HG03575 (cell line): ENCODE results near the gene KHDC4.

Experiments used
- ATAC-seq: cut with Tn5 transposase; IDR thresholded peaks from one replicate; pipeline ENCODE4 v1.9.1; 2021; ENCODE audit not compliant: unreplicated experiment, insufficient number of reproducible peaks, low FRiP score; ENCODE audit errors: extremely low read depth

KHDC4 gene

GRCh38 chr1:155970531-155971167, 36.4 kb upstream of the KHDC4 start:
- ATAC-seq: no peak

DNA sequence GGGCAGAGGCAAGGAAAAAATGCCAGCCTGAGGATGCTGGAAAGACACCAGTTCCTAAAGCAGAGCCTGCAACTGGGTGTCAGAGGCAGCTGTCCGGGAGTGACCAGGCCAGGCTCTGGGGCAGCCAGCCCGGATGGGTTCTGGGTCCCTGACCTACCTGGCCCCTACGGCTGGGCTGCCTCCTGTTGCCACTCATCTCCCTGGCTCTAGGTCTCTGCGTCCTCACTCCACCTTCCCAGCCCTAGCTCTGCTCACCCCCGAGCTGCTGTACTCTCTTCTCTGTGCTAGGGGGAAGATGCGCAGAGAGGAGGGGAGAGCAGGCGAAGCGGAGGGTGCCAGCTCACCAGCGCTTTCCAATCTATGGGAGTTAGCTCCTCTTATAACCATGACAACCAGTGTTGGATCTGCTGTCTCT, 35.2 kb upstream of the KHDC4 start:
- no peak for ATAC-seq

- no peak for ATAC-seq
These were observed 34.5 kb upstream of the KHDC4 start for GRCh38 chr1:155968670-155969069.

GRCh38 chr1:155968051-155968400, 33.8 kb upstream of the KHDC4 start:
- no peak for ATAC-seq

- no peak for ATAC-seq
These were observed 33.3 kb upstream of the KHDC4 start for GRCh38 chr1:155967341-155968050.

GRCh38 chr1:155966750-155967149, 32.5 kb upstream of the KHDC4 start:
- no peak for ATAC-seq

DNA sequence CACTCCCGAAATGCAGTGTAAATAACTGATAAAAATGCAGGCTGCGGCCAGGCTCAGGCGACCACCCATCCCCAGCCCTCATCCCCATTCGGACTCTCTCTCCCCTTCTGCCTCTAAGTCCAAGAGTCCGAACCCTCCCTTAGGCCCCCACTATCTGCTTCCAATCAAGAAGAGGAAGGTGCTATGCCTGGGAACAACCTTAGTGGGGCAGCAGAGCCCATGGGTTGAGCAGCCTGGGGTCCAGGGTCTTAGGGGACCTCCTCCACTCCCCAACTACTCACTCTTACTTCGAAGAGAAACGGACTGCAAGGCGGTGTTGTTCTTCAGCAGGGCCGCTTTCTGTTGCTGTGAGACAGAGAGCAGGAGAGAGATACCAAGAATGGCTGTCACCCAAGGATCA, 31.9 kb upstream of the KHDC4 start:
- ATAC-seq: no peak

DNA sequence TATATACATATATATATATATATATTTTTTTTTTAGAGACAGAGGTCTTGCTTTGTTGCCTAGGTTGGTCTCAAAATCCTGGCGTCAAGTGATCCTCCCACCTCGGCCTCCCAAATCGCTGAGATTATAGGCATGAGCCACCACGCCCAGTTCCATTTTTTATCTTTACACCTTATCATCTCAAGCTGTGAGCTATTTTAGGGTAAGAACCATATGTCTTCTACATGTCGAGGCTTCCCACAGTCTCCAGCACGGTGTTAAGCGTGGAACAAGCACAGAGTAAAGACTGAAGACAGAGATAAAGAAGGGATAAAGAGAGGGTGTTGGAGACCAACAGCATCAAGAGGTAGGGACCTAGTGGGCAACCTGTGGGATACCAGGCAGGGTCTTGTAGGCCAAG, 30.0 kb upstream of the KHDC4 start:
- no peak for ATAC-seq

DNA sequence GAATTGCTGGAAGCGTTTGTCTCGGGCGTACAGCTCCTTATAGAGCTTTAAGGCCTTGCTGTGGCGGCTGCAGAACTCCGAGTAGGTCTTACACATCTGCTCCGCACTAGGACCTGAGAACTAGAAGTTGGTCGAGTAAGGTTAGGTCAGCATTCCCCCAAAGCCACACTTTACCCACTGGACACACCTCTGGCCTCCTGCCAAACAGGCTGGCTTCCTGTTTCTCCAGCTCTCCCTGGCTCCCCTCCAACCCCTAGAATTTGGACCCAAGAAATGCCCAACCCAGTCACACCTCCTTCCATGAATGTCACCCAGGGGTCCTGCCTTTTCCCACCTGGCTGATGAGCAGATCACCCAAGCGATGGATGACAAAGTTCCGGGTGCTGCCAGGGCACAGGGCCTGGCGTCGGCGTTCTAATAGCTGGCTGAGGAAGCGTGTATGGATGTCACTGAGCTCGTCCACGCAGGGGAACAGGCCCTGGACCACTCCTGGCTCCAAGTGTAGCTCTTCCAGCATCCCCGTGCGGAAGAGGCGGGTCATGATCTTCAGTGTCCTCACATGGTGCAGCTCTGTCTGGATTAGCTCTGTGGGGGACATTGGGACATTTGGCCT, 28.5 kb upstream of the KHDC4 start:
- no peak for ATAC-seq

DNA sequence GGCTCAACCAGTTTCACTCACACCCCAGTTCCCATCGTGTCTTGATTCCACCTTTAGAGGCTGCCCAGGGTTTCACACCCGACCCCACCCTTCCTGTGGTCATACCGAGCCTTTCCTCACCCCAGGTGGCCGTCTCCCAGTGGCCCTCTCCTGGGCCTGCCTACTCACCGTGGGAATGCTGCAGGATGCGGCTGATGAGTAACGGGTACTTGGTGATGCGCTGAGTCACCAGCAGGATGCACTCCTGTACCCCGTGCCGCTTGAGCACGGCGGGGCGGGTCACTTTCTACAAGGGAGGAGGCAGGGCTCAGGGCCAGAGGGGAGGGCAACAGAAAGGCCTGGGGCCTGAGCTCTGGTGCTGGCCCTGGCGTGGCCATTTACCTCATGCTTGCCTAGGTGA, 27.7 kb upstream of the KHDC4 start:
- ATAC-seq: no peak

- ATAC-seq: no peak
These were observed 26.0 kb upstream of the KHDC4 start for GRCh38 chr1:155960081-155960745.

GRCh38 chr1:155957411-155957915, 23.2 kb upstream of the KHDC4 start:
- ATAC-seq: no peak

DNA sequence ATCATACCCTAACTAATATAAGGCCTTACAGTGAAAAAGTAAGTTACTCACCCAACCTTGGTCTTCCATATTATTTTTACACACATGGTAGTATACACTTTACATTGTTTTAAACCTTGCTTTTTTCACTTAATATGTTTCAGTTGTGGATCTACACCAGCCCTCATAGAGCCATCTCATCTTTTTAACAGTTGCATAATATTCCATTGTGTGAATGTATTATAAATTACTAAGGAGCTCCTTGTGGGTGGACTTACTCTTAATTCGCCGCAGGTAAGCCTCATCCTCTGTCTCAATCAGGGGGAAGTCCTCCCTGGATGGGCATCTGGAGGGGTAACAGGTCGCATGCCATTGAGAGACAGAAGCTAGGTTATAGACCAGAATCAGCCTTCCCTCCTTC, 20.4 kb upstream of the KHDC4 start:
- no peak for ATAC-seq

- no peak for ATAC-seq
These were observed 18.3 kb upstream of the KHDC4 start for GRCh38 chr1:155952505-155952890.

DNA sequence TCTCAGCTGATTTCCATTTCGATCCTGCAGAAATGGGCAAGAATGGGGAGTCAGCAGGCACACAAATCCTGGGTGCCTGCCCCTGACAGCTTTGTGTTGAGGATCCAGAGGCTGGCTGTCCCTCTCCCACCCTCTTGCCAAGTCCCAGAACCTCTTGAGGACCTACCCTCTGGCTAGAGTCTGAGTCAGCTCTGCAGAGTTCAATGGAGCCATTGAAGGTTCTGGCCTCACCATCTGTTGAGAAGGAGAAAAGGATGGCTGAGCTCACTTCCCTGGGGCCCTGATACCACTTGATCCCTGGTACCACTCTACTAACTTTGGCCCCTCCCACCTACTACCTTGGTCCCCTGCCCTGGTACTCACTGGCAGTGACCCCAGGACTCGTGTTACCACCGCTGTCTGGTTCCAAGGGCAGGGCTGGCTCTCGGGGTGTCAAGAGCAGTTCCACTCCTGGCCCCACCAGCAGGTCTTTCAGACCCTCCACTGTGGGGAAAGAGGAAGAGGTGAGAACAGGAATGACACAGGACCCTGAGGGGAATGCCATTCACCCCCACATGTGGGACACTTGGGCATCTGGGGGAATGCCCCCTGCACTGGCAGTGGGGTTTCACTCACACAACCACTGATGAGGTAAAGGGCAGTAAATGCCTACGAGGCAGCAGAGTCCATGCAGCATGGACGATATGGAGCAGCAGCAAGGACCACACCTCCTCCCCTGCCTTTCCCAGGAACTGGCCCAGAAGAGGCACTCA, 17.7 kb upstream of the KHDC4 start:
- no peak for ATAC-seq

DNA sequence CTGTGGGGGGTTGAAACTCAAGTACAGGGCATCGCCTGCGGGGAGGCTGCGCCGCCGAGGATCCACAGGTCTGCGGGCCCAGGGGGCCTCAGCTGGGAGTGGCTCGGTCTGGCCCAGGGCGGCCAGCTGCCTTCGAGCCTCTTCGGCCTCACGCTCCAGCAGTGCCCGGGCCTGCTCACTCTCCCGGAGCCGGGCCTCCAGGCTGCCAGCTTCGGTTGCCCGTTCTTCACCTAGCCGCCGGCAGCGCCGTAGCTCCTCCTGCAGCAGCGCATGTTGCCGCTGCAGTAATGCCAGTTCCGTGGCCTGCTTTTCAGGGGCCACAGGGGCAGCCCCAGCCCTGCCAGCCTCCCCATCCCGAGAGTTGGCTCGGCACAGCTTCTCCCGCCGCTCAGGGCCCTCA, 16.6 kb upstream of the KHDC4 start:
- ATAC-seq: no peak

DNA sequence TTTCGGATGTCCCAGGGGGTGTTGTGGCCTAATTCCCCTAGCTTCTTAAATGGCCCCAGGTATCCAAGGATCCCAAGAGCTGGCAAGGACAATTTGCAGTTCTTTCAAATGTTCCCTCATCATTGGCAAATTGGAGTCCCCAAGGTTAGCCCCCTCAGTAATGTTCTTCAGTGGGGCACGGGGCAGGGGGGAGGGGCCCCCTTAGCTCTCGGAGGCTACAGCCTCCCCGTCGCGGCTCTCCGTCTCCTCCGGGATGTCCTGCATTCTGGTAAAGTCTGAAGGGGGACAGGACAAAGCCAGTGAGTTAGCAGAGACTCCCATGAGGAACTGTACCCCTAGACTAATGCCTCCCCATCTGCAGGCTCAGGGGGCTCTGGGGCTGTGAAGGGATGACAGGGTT, 13.5 kb upstream of the KHDC4 start:
- no peak for ATAC-seq

GRCh38 chr1:155947292-155947691, 13.1 kb upstream of the KHDC4 start:
- no peak for ATAC-seq

DNA sequence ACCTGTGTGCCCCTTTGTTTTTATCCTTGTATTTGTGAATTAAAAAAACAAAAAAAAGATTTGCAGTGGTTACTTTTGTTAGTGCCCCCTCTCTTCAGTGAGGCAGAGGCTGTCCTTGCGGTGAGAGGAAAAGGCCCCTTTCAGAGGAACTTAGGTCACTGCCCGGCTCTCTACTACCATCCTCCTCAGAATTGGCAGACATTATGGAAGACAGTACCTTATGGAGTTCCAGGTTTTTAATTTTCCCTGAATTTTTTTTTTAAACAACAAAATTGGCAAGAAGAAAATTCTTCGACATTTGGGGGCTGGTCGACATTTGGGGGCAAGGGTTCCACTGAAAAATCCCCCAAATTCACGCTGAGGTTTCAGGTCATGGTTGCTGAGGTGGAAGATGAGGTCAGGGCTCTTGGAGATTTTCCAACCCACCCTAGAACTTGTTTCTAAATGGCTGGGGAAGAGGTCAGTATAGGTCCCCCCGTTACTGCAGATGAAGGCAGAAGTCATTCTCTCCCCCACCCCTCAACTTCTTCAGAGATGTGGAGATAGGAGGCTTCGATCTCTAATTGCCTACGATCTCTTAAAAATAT, 12.5 kb upstream of the KHDC4 start:
- no peak for ATAC-seq
